Keratinocyte (primary cell): Measurements from ENCODE around the gene PLEK.

ENCODE experiments used
- EZH2 ChIP-seq: IDR thresholded peaks from one replicate; pipeline ENCODE4 v1.6.1; 2012; ENCODE audit warnings: inconsistent platforms, mild to moderate bottlenecking, low read length, moderate library complexity
- TF ChIP-seq, protein P1 (sequence below), 3 experiments: IDR thresholded peaks in 1 of 3; conservative IDR thresholded peaks in 1 of 3; optimal IDR thresholded peaks in 1 of 3; 2 replicates in 2 of 3; 3 replicates in 1 of 3; pipeline versions ENCODE3 to v1.5.1; 2011; ENCODE audit warnings: low read length in 3 of 3, mild to moderate bottlenecking in 3 of 3, moderate library complexity in 2 of 3, control low read depth in 1 of 3, inconsistent platforms in 1 of 3; ENCODE audit not compliant: insufficient read depth in 2 of 3; ENCODE audit errors: extremely low read depth in 1 of 3

GRCh38 chr2:68351997-68352396, 13.1 kb upstream of the PLEK start:
- TF ChIP-seq, protein P1, sequence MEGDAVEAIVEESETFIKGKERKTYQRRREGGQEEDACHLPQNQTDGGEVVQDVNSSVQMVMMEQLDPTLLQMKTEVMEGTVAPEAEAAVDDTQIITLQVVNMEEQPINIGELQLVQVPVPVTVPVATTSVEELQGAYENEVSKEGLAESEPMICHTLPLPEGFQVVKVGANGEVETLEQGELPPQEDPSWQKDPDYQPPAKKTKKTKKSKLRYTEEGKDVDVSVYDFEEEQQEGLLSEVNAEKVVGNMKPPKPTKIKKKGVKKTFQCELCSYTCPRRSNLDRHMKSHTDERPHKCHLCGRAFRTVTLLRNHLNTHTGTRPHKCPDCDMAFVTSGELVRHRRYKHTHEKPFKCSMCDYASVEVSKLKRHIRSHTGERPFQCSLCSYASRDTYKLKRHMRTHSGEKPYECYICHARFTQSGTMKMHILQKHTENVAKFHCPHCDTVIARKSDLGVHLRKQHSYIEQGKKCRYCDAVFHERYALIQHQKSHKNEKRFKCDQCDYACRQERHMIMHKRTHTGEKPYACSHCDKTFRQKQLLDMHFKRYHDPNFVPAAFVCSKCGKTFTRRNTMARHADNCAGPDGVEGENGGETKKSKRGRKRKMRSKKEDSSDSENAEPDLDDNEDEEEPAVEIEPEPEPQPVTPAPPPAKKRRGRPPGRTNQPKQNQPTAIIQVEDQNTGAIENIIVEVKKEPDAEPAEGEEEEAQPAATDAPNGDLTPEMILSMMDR (optimal IDR thresholded peaks at IDR 0.05 in 1 of 3, IDR thresholded peaks at IDR 0.05 in 1 of 3, conservative IDR thresholded peaks at IDR 0.05 in 1 of 3; ENCODE audit: extremely low read depth in 1 of 3, insufficient read depth in 2 of 3, low read length in 3 of 3): no peak
- TF ChIP-seq EZH2: no peak
